Osteoblast (primary cell): ENCODE results near the gene DNAJA2. TPM values are rescaled to one million over a fixed set of nuclear protein-coding genes. Genes with fewer than 3 reads are reported as not detected.
"Not testable (repeated sequence)": the region's sequence is repeated elsewhere in the genome, so short reads cannot be mapped to it uniquely, and the experiment has no call there.

Source experiments
- DNase-seq: peaks from one replicate; pipeline ENCODE4 v3.0.0; 2011; ENCODE audit warnings: low spot score, mixed read lengths; ENCODE audit not compliant: insufficient read length; ENCODE audit errors: missing footprints
- H2AFZ ChIP-seq: 2 replicates; pipeline ENCODE4 v1.6.0; 2011; ENCODE audit warnings: mild to moderate bottlenecking, low read length
- H3K27ac ChIP-seq: 2 replicates; pipeline ENCODE4 v1.5.1; 2011; ENCODE audit warnings: mild to moderate bottlenecking, low read depth, low read length, moderate library complexity
- H3K27me3 ChIP-seq: 2 replicates; pipeline ENCODE4 v1.6.0; 2012; ENCODE audit warnings: mild to moderate bottlenecking, control low read depth, inconsistent platforms, low read length, moderate library complexity; ENCODE audit not compliant: insufficient read depth
- H3K36me3 ChIP-seq: 2 replicates; pipeline ENCODE4 v1.5.1; 2011; ENCODE audit warnings: mild to moderate bottlenecking, low read length, control low read depth, moderate library complexity; ENCODE audit not compliant: insufficient read depth
- H3K4me1 ChIP-seq: 2 replicates; pipeline ENCODE4 v1.5.1; 2011; ENCODE audit warnings: mild to moderate bottlenecking, low read length, control low read depth, moderate library complexity; ENCODE audit not compliant: insufficient read depth
- H3K4me2 ChIP-seq: 2 replicates; pipeline ENCODE4 v1.6.0; 2011; ENCODE audit warnings: mild to moderate bottlenecking, low read length; ENCODE audit not compliant: insufficient read depth
- H3K4me3 ChIP-seq: fragments of 200-600 bp; sonication (generic); 3 replicates; pipeline ENCODE4 v1.5.1; 2012; ENCODE audit warnings: mild to moderate bottlenecking, low read length, inconsistent platforms; ENCODE audit not compliant: insufficient read depth
- H3K79me2 ChIP-seq: 2 replicates; pipeline ENCODE4 v1.6.0; 2012; ENCODE audit warnings: mild to moderate bottlenecking, low read length, control low read depth, inconsistent platforms; ENCODE audit not compliant: insufficient read depth
- H3K9me3 ChIP-seq: 2 replicates; pipeline ENCODE4 v1.5.1; 2011; ENCODE audit warnings: low read depth, low read length, control low read depth
- H4K20me1 ChIP-seq: 2 replicates; pipeline ENCODE4 v1.6.0; 2012; ENCODE audit warnings: mild to moderate bottlenecking, low read length, control low read depth; ENCODE audit not compliant: insufficient read depth
- CTCF ChIP-seq: IDR thresholded peaks from 2 replicates; pipeline ENCODE4 v1.5.1; 2011; ENCODE audit warnings: mild to moderate bottlenecking, low read depth, low read length, moderate library complexity; ENCODE audit errors: extremely low read depth
- total RNA-seq: library from RNA; depleted of rRNA; stranded (reverse); fragments of >200 nt; gene quantifications from 2 replicates; pipeline ENCODE4 v1.2.3, GENCODE V29; 2012

DNAJA2 gene
- total RNA-seq, 1 donor, result 83.2 TPM

GRCh38 chr16:47016700-47017133 is 43.2 kb upstream of the DNAJA2 start:
- no peak overlapping the region for H2AFZ ChIP-seq

DNA sequence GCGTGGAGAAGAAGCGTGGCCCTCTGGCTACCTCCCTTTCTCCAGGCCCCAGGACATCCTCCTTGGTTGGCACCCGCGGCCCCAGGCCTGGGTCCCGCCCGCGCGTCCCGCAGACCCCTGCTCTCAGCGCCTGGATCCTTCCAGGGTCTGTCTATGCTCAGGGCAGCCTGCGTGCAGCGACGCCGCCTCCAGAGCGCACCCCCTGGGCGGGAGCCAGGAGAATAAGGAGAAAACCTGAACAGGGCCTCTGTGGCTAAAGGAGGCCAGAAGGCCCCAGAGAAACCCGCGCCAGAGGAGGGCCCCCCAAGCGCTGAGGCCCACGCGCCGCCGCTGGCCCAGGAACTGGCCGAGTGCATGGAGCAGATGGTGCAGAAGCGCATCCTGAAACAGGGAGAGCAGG is 40.4 kb upstream of the DNAJA2 start:
- no peaks in the 10 kb centered on the region for H3K79me2 ChIP-seq
- H3K27ac ChIP-seq, result no peak overlapping the region
- no peak overlapping the region for H2AFZ ChIP-seq
- no peaks in the 10 kb centered on the region for H3K9me3 ChIP-seq
- H3K36me3 ChIP-seq, result no peaks in the 10 kb centered on the region
- no peak overlapping the region for H3K4me2 ChIP-seq
- no peak for TF ChIP-seq CTCF
- DNase-seq, result no peak
- no peak overlapping the region for H3K4me3 ChIP-seq
- H4K20me1 ChIP-seq, result no peaks in the 10 kb centered on the region
- no peaks in the 10 kb centered on the region for H3K4me1 ChIP-seq
- H3K27me3 ChIP-seq, result no peaks in the 10 kb centered on the region

More at GRCh38 chr16:47016700-47017133, 43.2 kb upstream of the DNAJA2 start:
- Histone ChIP-seq H3K27ac (no peak overlapping the region), H3K79me2 (no peaks in the 10 kb centered on the region), H3K4me1 (no peaks in the 10 kb centered on the region), H3K4me2 (no peak overlapping the region), H3K4me3 (no peak overlapping the region), H3K27me3 (no peaks in the 10 kb centered on the region), H4K20me1 (no peaks in the 10 kb centered on the region), H3K9me3 (no peaks in the 10 kb centered on the region), H3K36me3 (no peaks in the 10 kb centered on the region)
- no peak for DNase-seq
- no peak for TF ChIP-seq CTCF

DNA sequence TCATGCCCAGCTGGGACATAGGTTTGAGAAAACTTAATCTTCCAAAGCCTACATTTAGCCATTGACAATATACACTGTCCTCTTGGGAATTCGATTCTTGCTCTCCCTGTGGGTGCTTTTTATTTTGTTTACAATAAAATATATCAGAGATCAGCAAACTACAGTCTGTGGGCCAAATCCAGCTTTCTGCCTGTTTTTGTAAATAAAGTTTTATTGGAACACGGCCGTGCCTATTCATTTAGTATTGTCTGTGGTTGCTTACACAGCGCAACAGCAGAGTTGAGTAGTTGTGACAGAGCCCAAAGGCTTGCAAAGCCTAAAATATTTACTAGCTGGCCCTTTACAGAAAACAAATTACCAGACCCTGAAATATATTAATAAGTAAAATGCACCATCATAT is 39.7 kb upstream of the DNAJA2 start:
- Histone ChIP-seq H3K4me2 (no peak overlapping the region), H2AFZ (no peak overlapping the region), H3K27ac (no peak overlapping the region), H3K79me2 (no peaks in the 10 kb centered on the region), H3K27me3 (no peaks in the 10 kb centered on the region), H3K4me1 (no peaks in the 10 kb centered on the region), H3K36me3 (no peaks in the 10 kb centered on the region), H4K20me1 (no peaks in the 10 kb centered on the region), H3K4me3 (no peak overlapping the region), H3K9me3 (no peaks in the 10 kb centered on the region)
- DNase-seq, result no peak
- no peak for TF ChIP-seq CTCF

DNA sequence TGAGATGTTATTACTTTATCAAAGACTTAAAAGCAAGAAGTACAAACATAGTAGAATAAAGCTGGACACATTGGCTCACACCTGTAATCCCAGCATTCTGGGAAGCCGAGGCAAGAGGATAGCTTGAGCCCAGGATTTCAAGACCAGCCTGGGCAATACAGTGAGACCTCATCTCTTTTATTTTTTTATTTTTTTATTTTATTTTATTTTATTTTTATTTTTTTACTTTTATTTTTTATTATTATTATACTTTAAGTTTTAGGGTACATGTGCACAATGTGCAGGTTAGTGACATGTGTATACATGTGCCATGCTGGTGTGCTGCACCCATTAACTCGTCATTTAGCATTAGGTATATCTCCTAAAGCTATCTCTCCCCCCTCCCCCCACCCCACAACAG is 37.3 kb upstream of the DNAJA2 start:
- H3K4me3 ChIP-seq, result not testable (repeated sequence)

More for the DNA sequence above, 37.3 kb upstream of the DNAJA2 start:
- H3K79me2 ChIP-seq, H2AFZ ChIP-seq, H3K4me2 ChIP-seq, H4K20me1 ChIP-seq, H3K27me3 ChIP-seq, H3K36me3 ChIP-seq, H3K9me3 ChIP-seq, DNase-seq, H3K4me1 ChIP-seq, H3K27ac ChIP-seq: not testable (repeated sequence)
